AG09309 (cell line): ENCODE results near the gene CCDC144A.
"Not testable (repeated sequence)": the region's sequence is repeated elsewhere in the genome, so short reads cannot be mapped to it uniquely, and the experiment has no call there.

Source experiments
- DNase-seq: peaks from one replicate; pipeline ENCODE4 v3.0.0-alpha.2; 2010; ENCODE audit warnings: low read depth
- H3K4me3 ChIP-seq: 2 replicates; pipeline ENCODE4 v1.5.1; 2011; ENCODE audit warnings: mild to moderate bottlenecking, low read depth, low read length, moderate library complexity; ENCODE audit not compliant: control insufficient read depth
- CTCF ChIP-seq: IDR thresholded peaks from 2 replicates; pipeline ENCODE4 v1.5.1; 2011; ENCODE audit warnings: mild to moderate bottlenecking, low read depth, low read length, inconsistent platforms; ENCODE audit not compliant: insufficient read depth, control insufficient read depth; ENCODE audit errors: missing control alignments

CCDC144A gene

DNA sequence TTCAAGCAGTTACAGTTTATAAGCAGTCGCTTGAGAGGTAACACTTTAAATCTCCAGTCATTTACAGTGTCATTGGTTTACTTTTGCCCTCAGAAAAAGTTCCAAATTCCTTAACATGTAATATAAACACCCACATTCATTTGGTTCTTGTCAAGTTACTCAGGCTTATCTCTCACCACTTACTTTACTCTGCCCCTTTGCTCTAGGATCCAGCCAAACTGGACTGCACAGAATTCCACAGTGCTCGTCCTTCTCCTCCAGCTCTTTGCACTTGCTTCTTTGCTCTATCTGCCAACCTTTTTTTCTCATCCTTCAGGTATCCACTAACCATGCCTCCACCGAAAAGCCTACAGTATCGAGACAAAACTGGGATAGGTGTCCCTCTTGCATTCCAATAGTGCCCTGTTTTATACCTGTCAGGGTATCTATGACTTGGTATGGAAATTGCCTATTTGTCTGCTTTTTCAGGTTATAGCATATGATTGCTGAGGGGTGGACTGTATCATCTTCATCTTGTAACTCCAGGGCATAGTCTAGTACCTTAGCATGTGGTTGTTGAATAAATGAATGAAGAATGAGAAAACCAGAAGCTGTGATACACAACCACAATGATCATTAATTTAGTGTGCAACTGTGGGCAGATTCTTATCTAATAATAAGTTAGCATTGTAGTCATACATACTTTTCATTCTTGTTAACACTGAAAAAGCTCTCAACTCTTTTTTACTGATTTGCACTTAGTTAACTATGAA, 82.5 kb downstream of the CCDC144A start:
- DNase-seq, H3K4me3 ChIP-seq: not testable (repeated sequence)

- not testable (repeated sequence) for H3K4me3 ChIP-seq, DNase-seq
Measured at GRCh38 chr17:16773146-16773522, 83.1 kb downstream of the CCDC144A start.

GRCh38 chr17:16787851-16788250, 97.8 kb downstream of the CCDC144A start:
- not testable (repeated sequence) for DNase-seq, H3K4me3 ChIP-seq

GRCh38 chr17:16788889-16789536, 99.0 kb downstream of the CCDC144A start:
- not testable (repeated sequence) for H3K4me3 ChIP-seq, DNase-seq

DNA sequence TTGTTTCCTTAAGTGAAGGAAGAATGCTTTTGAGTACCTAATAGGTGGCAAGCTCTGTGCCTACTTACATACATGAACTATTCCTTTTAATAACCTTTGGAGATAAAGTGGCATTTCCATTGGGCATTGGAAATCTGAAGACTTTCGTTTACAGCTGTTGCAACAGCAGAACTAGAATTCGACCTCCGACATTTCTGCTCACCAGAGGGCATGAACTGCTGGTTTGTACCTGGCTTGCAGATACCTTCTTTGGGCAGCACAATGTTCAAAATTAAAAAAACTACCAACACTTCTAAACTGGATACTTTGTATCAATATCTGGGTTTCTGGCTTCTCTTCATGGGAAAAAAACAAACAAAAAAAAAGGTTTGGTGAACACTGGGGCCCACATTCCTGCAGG, 99.6 kb downstream of the CCDC144A start:
- H3K4me3 ChIP-seq = not testable (repeated sequence)

GRCh38 chr17:16790313-16790871, 100.4 kb downstream of the CCDC144A start:
- H3K4me3 ChIP-seq, DNase-seq: not testable (repeated sequence)

More for the DNA sequence above, 99.6 kb downstream of the CCDC144A start:
- DNase-seq = not testable (repeated sequence)

- H3K4me3 ChIP-seq, DNase-seq: not testable (repeated sequence)
Measured at GRCh38 chr17:16794215-16794614, 104.2 kb downstream of the CCDC144A start.

GRCh38 chr17:16795894-16796293, 105.9 kb downstream of the CCDC144A start:
- not testable (repeated sequence) for H3K4me3 ChIP-seq, DNase-seq

DNA sequence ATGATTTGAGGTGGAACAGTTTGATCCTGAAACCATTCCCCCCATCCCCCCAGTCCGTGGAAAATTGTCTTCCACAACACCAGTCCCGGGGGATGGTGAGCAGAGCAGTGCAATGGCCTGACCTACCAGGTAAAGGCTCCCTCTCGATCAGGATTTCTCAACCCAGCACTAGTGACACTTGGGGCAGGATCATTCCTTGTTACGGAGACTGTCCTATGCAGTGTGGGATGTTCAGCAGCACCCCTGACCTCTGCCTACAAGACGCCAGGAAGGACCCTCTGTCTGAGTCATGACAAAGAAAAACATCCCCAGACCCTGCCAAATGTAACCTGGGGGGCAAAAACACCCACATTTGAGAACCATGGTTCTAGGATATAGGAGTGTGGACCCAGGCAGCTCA, 114.8 kb downstream of the CCDC144A start:
- not testable (repeated sequence) for H3K4me3 ChIP-seq, DNase-seq

DNA sequence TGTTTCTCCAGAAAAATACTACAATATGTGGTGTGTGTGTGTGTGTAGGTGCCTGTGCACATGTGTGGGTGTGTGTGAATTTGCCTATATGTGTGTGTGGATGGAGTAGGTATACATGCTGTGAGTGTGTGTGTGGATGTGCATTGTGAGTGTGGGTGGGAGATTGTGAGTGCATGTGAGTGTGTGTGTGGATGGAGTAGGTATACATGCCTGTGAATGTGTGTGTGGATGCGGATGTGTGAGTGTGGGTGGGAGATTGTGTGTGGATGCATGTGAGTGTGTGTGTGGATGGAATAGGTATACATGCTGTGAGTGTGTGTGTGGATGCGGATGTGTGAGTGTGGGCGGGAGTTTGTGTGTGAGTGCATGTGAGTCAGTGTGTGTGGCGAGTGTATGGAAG, 116.6 kb downstream of the CCDC144A start:
- not testable (repeated sequence) for DNase-seq, H3K4me3 ChIP-seq

- H3K4me3 ChIP-seq, DNase-seq: not testable (repeated sequence)
Measured at GRCh38 chr17:16807620-16808019, 117.6 kb downstream of the CCDC144A start.

GRCh38 chr17:16810236-16810635, 120.2 kb downstream of the CCDC144A start:
- not testable (repeated sequence) for H3K4me3 ChIP-seq, DNase-seq

- DNase-seq, H3K4me3 ChIP-seq: not testable (repeated sequence)
Measured at GRCh38 chr17:16812126-16812525, 122.1 kb downstream of the CCDC144A start.

DNA sequence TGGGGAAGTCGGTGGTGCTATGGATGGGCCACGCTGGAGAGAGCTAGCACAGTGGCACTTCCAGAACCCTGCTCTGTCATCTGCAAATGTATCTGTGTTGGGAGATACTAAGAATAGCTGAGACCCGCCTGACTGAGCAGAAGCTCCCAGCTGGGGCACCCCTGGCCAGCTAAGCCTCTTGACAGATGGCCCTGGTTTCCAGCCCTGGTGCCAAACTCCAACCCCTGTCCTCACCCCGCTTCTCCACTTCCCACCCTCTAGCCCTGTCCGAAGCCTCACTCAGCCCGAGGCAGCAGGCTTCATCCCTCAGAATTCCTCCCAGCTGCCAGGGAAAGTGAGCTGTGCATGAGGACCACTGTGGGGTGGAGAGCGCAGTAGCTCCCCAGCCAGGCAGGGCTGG, 124.4 kb downstream of the CCDC144A start:
- no peak for DNase-seq
- no peak overlapping the region for H3K4me3 ChIP-seq
- no peak for TF ChIP-seq CTCF
